Ishikawa (cell line): ENCODE measurements around the gene NCKAP5L.

Experiments used
- CREB1 ChIP-seq: IDR thresholded peaks from 2 replicates; pipeline ENCODE4 v1.6.1; 2012; ENCODE audit warnings: low read depth
- EGR1 ChIP-seq: IDR thresholded peaks from 2 replicates; pipeline ENCODE4 v1.6.1; 2012
- RAD21 ChIP-seq: IDR thresholded peaks from 2 replicates; pipeline ENCODE4 v1.6.1; 2012; ENCODE audit warnings: low read depth
- TEAD4 ChIP-seq: IDR thresholded peaks from 2 replicates; pipeline ENCODE4 v1.6.1; 2012

DNA sequence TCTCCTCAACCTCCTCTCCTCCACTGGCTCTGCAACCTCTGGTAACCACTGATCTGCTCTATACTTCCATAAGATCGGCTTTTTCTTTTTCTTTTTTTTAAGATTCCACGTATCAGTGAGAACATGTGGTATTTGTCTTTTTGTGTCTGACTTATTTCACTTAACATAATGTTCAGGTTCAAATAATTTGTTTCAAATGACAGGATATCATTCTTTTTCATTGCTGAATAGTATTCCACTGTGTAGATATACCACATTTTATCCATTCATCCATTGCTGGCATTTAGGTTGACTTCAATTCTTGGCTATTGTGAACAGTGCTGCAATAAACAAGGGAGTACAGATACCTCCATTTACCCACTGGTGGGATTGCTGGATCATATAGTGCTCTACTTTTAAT, 40.5 kb downstream of the NCKAP5L start:
- TF ChIP-seq CREB1 = no peak
- no peak for TF ChIP-seq RAD21
- TF ChIP-seq EGR1 = no peak
- no peak for TF ChIP-seq TEAD4
